Measurements from ENCODE around the gene EFCAB13. TPM values are rescaled to one million over a fixed set of nuclear protein-coding genes. Genes with fewer than 3 reads are reported as not detected.

EFCAB13 gene
- total RNA-seq, 1 experiment from 2014 or later: 7.1 TPM

DNA sequence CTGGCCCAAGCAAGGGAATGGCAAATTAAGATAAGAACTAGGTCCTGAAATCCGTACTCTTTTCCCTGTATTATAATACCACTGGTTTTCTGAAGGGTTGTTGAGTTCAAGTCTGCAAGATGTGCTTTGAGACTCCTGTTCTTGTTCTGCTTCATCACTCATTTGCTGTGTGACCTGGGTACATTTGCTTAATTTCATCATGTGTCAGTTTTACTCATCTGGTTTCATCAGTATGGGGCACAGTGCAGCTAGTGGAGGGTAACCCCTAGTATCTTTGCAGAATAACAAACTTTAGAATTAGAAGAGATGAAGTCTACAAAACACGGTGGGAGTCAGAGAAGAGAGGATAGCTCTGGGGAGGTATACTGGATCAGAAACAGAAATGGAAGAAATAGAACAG lies 21.9 kb upstream of the EFCAB13 start:
- intact Hi-C loops (cut with micrococcal nuclease; ENCODE audit: unreplicated experiment) (no loop called here), in situ Hi-C loops (cut with HindIII; ENCODE audit: low pct_unique_long_range_greater_than_20kb, low sequenced_read_pairs) (no loop called here)
- Histone ChIP-seq H3K36me3 (ENCODE audit: control insufficient read depth, insufficient read depth, low read length) (no peaks in the 10 kb centered on the region), H3K27ac (ENCODE audit: low read length) (peak overlapping the region; percentile 39; the same call in 1 of the 2 replicates), H3K4me1 (ENCODE audit: control insufficient read depth, insufficient read depth, low read length) (peaks cover 14% of the 10 kb centered on the region), H3K27me3 (ENCODE audit: control insufficient read depth, insufficient read depth, low read length) (no peaks in the 10 kb centered on the region), H3K9me3 (ENCODE audit: control insufficient read depth, insufficient read depth, low read depth, low read length) (no peaks in the 10 kb centered on the region), H3K4me3 (ENCODE audit: low read depth in 2 of 2, low read length in 2 of 2) (no peak overlapping the region)
- CTCF ChIA-PET: no interaction called here
- BruUV-seq (replicated peaks): no TSS peak
- DNase-seq (ENCODE audit: low read depth, low spot score) (no peak), ATAC-seq (no peak)
- POLR2A ChIA-PET: no interaction called here
- TF ChIP-seq, protein P1, sequence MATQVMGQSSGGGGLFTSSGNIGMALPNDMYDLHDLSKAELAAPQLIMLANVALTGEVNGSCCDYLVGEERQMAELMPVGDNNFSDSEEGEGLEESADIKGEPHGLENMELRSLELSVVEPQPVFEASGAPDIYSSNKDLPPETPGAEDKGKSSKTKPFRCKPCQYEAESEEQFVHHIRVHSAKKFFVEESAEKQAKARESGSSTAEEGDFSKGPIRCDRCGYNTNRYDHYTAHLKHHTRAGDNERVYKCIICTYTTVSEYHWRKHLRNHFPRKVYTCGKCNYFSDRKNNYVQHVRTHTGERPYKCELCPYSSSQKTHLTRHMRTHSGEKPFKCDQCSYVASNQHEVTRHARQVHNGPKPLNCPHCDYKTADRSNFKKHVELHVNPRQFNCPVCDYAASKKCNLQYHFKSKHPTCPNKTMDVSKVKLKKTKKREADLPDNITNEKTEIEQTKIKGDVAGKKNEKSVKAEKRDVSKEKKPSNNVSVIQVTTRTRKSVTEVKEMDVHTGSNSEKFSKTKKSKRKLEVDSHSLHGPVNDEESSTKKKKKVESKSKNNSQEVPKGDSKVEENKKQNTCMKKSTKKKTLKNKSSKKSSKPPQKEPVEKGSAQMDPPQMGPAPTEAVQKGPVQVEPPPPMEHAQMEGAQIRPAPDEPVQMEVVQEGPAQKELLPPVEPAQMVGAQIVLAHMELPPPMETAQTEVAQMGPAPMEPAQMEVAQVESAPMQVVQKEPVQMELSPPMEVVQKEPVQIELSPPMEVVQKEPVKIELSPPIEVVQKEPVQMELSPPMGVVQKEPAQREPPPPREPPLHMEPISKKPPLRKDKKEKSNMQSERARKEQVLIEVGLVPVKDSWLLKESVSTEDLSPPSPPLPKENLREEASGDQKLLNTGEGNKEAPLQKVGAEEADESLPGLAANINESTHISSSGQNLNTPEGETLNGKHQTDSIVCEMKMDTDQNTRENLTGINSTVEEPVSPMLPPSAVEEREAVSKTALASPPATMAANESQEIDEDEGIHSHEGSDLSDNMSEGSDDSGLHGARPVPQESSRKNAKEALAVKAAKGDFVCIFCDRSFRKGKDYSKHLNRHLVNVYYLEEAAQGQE (IDR thresholded peaks at IDR 0.05; ENCODE audit: insufficient read depth in 1 of 2, low read depth in 2 of 2, low read length in 1 of 2): no peak
- TF ChIP-seq TCF7L2 (IDR thresholded peaks at IDR 0.05; ENCODE audit: low read depth, low read length): no peak
- TF ChIP-seq POLR2AphosphoS5 (IDR thresholded peaks at IDR 0.05; ENCODE audit: low read depth, low read length): no peak
- TF ChIP-seq SIN3A (IDR thresholded peaks at IDR 0.05; ENCODE audit: borderline replicate concordance, insufficient read depth, low read depth, low read length): no peak
- TF ChIP-seq, protein P2, sequence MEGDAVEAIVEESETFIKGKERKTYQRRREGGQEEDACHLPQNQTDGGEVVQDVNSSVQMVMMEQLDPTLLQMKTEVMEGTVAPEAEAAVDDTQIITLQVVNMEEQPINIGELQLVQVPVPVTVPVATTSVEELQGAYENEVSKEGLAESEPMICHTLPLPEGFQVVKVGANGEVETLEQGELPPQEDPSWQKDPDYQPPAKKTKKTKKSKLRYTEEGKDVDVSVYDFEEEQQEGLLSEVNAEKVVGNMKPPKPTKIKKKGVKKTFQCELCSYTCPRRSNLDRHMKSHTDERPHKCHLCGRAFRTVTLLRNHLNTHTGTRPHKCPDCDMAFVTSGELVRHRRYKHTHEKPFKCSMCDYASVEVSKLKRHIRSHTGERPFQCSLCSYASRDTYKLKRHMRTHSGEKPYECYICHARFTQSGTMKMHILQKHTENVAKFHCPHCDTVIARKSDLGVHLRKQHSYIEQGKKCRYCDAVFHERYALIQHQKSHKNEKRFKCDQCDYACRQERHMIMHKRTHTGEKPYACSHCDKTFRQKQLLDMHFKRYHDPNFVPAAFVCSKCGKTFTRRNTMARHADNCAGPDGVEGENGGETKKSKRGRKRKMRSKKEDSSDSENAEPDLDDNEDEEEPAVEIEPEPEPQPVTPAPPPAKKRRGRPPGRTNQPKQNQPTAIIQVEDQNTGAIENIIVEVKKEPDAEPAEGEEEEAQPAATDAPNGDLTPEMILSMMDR (IDR thresholded peaks at IDR 0.05): no peak

DNA sequence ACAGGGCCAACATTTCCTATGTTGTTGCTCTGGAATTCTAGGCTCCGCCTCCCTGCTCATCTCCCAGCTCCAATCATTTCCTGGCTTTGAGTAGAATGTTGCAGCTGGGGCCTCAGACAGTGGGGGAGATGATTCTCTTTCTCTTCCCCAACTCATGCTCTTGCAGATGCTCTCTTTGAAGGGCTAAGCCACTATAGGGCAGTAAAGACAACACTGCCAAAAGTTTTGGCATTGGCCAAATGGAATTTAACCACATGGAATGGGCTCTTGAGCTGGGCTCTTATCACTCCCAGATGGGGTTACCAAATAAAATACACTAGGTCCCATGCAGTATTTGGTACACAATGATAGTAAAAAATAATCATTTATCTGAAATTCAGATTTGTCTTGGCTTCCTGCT lies 19.6 kb upstream of the EFCAB13 start:
- no peak for TF ChIP-seq TCF7L2 (IDR thresholded peaks at IDR 0.05; ENCODE audit: low read depth, low read length)
- TF ChIP-seq SIN3A (IDR thresholded peaks at IDR 0.05; ENCODE audit: borderline replicate concordance, insufficient read depth, low read depth, low read length): no peak
- TF ChIP-seq POLR2AphosphoS5 (IDR thresholded peaks at IDR 0.05; ENCODE audit: low read depth, low read length): no peak
- TF ChIP-seq, protein P2 (IDR thresholded peaks at IDR 0.05): no peak
- TF ChIP-seq, protein P1 (IDR thresholded peaks at IDR 0.05; ENCODE audit: insufficient read depth in 1 of 2, low read depth in 2 of 2, low read length in 1 of 2): no peak
- in situ Hi-C loops (cut with HindIII; ENCODE audit: low pct_unique_long_range_greater_than_20kb, low sequenced_read_pairs) (no loop called here), intact Hi-C loops (cut with micrococcal nuclease; ENCODE audit: unreplicated experiment) (no loop called here)
- H3K27me3 ChIP-seq (ENCODE audit: control insufficient read depth, insufficient read depth, low read length): no peaks in the 10 kb centered on the region
- ATAC-seq (no peak), DNase-seq (ENCODE audit: low read depth, low spot score) (no peak)
- H3K4me3 ChIP-seq (ENCODE audit: low read depth in 2 of 2, low read length in 2 of 2): no peak overlapping the region
- POLR2A ChIA-PET: no interaction called here
- no peaks in the 10 kb centered on the region for H3K36me3 ChIP-seq (ENCODE audit: control insufficient read depth, insufficient read depth, low read length)
- H3K9me3 ChIP-seq (ENCODE audit: control insufficient read depth, insufficient read depth, low read depth, low read length): no peaks in the 10 kb centered on the region
- CTCF ChIA-PET: no interaction called here
- peaks cover 14% of the 10 kb centered on the region for H3K4me1 ChIP-seq (ENCODE audit: control insufficient read depth, insufficient read depth, low read length)
- no TSS peak for BruUV-seq (replicated peaks)
- peak overlapping the region; percentile 90; the same call in 1 of the 2 replicates for H3K27ac ChIP-seq (ENCODE audit: low read length)
